ENCODE data around the gene S100A12. TPM values are rescaled to one million over a fixed set of nuclear protein-coding genes. Genes with fewer than 3 reads are reported as not detected.
"Not testable (repeated sequence)": the region's sequence is repeated elsewhere in the genome, so short reads cannot be mapped to it uniquely, and the experiment has no call there.

The S100A12 gene
- total and polyA plus RNA-seq, 2 donors (not counting 3 experiments of a cell fraction or from before 2014, with no cell fraction given): not detected

DNA sequence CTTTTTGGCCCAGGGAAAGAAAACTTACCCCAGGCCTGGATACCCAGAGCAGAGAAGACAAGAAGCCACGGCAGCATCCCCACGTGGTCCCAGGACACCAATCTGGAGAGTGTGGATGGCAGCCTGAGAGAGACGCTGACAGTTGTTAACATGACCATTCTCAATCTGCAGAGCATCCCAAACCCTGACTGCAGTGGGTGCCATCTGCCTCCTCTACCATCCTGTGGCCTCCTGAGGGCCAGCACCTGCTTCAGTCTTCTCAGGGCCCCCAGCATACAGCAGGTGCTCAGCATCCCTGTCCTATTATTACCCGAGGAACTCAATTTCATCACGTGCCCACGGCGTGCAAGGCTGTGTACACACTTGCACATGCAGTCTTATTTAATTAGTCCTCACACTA, 27.6 kb downstream of the S100A12 start:
- CTCF ChIA-PET: interaction anchor here (13.2 kb wide), 1 partner anchor 146 kb away, joined by 331 read pairs; no protein-coding TSS in a partner anchor

DNA sequence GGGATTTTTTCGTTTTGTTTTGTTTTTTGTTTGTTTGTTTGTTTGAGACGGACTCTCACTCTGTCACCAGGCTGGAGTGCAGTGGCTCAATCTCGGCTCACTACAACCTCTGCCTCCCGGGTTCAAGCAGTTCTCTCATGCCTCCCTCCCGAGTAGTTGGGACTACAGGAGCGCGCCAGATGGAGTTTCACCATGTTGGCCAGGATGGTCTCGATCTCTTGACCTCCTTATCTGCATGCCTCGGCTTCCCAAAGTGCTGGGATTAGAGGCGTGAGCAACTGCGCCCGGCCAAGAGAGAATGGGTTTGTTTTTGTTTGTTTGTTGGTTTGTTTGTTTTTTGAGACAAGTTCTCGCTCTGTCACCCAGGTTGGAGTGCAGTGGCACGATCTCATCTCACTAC, 28.4 kb downstream of the S100A12 start:
- H3K9me3 ChIP-seq (replicated peaks; ENCODE audit: control insufficient read depth, insufficient read depth, low read length); H3K36me3 ChIP-seq (ENCODE audit: control insufficient read depth in 2 of 2, extremely low read depth in 1 of 2, insufficient read depth in 2 of 2, low read length in 2 of 2); H3K9ac ChIP-seq (replicated peaks; ENCODE audit: extremely low read depth, insufficient read depth, low read length); dilution Hi-C loops (cut with MboI; ENCODE audit: extremely low pct_ligation_motif_present, low sequenced_read_pairs); H3K9me1 ChIP-seq (replicated peaks; ENCODE audit: control insufficient read depth, extremely low read depth, insufficient read depth, low read length); H2AFZ ChIP-seq (ENCODE audit: low read depth, low read length); H3K4me1 ChIP-seq (ENCODE audit: control insufficient read depth, extremely low read depth, insufficient read depth, low read length); H3K4me3 ChIP-seq (replicated peaks in 1 of 3; ENCODE audit: insufficient read depth in 1 of 3, low read depth in 1 of 3, low read length in 3 of 3); DNase-seq (ENCODE audit: low read depth, low spot score); H4K20me1 ChIP-seq (replicated peaks; ENCODE audit: control insufficient read depth, extremely low read depth, insufficient read depth, low read length); H3K27me3 ChIP-seq (ENCODE audit: control insufficient read depth in 2 of 2, insufficient read depth in 2 of 2, low read length in 2 of 2); H3K4me2 ChIP-seq (ENCODE audit: insufficient read depth, low read length); POLR2A ChIA-PET; BruUV-seq (replicated peaks); H3K79me2 ChIP-seq (ENCODE audit: control insufficient read depth, insufficient read depth, low read length); H3K27ac ChIP-seq (ENCODE audit: insufficient read depth, low read depth, low read length); FAIRE-seq; intact Hi-C loops (cut with micrococcal nuclease): not testable (repeated sequence)
- CTCF ChIA-PET: interaction anchor here (1.2 kb wide), 1 partner anchor 148 kb away, joined by 4 read pairs; no protein-coding TSS in a partner anchor

More for the DNA sequence above, 27.6 kb downstream of the S100A12 start:
- no peak overlapping the region for H3K4me3 ChIP-seq (replicated peaks in 1 of 3; ENCODE audit: insufficient read depth in 1 of 3, low read depth in 1 of 3, low read length in 3 of 3)
- POLR2A ChIA-PET: no interaction called here
- no peak overlapping the region for H3K9ac ChIP-seq (replicated peaks; ENCODE audit: extremely low read depth, insufficient read depth, low read length)
- DNase-seq (ENCODE audit: low read depth, low spot score): no peak
- FAIRE-seq: no peak
- H3K4me2 ChIP-seq (ENCODE audit: insufficient read depth, low read length): no peak overlapping the region
- H2AFZ ChIP-seq (ENCODE audit: low read depth, low read length): no peak overlapping the region
- TF ChIP-seq EZH2 (IDR thresholded peaks at IDR 0.05; ENCODE audit: borderline replicate concordance, low read depth, low read length, severe bottlenecking) (no peak), FOS (IDR thresholded peaks at IDR 0.05; ENCODE audit: borderline replicate concordance, insufficient read depth, low read length) (no peak), POLR2A (IDR thresholded peaks at IDR 0.05; ENCODE audit: low read depth, low read length) (no peak), GATA2 (IDR thresholded peaks at IDR 0.05; ENCODE audit: insufficient read depth, insufficient read length, low read depth, low read length) (no peak), POLR2AphosphoS5 (IDR thresholded peaks at IDR 0.05; ENCODE audit: insufficient read depth, low read depth, low read length) (no peak), MYC (IDR thresholded peaks at IDR 0.05; ENCODE audit: low read depth, low read length) (no peak), JUN (IDR thresholded peaks at IDR 0.05; ENCODE audit: borderline replicate concordance, insufficient read depth, insufficient read length, low read depth) (no peak)
- TF ChIP-seq, protein P1, sequence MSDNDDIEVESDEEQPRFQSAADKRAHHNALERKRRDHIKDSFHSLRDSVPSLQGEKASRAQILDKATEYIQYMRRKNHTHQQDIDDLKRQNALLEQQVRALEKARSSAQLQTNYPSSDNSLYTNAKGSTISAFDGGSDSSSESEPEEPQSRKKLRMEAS (IDR thresholded peaks at IDR 0.05; ENCODE audit: insufficient read depth, insufficient read length): no peak
- TF ChIP-seq, protein P2, sequence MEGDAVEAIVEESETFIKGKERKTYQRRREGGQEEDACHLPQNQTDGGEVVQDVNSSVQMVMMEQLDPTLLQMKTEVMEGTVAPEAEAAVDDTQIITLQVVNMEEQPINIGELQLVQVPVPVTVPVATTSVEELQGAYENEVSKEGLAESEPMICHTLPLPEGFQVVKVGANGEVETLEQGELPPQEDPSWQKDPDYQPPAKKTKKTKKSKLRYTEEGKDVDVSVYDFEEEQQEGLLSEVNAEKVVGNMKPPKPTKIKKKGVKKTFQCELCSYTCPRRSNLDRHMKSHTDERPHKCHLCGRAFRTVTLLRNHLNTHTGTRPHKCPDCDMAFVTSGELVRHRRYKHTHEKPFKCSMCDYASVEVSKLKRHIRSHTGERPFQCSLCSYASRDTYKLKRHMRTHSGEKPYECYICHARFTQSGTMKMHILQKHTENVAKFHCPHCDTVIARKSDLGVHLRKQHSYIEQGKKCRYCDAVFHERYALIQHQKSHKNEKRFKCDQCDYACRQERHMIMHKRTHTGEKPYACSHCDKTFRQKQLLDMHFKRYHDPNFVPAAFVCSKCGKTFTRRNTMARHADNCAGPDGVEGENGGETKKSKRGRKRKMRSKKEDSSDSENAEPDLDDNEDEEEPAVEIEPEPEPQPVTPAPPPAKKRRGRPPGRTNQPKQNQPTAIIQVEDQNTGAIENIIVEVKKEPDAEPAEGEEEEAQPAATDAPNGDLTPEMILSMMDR (IDR thresholded peaks at IDR 0.05; ENCODE audit: extremely low read depth in 1 of 2, insufficient read depth in 1 of 2, low read depth in 1 of 2, low read length in 2 of 2): no peak
- dilution Hi-C loops (cut with MboI; ENCODE audit: extremely low pct_ligation_motif_present, low sequenced_read_pairs) (no loop called here), intact Hi-C loops (cut with micrococcal nuclease) (no loop called here)
- peaks cover 2 to 3% of the 10 kb centered on the region in 2 experiments for H3K27me3 ChIP-seq (ENCODE audit: control insufficient read depth in 2 of 2, insufficient read depth in 2 of 2, low read length in 2 of 2)
- no peaks in the 10 kb centered on the region for H3K9me1 ChIP-seq (replicated peaks; ENCODE audit: control insufficient read depth, extremely low read depth, insufficient read depth, low read length)
- no peaks in the 10 kb centered on the region for H4K20me1 ChIP-seq (replicated peaks; ENCODE audit: control insufficient read depth, extremely low read depth, insufficient read depth, low read length)
- no peaks in the 10 kb centered on the region for H3K9me3 ChIP-seq (replicated peaks; ENCODE audit: control insufficient read depth, insufficient read depth, low read length)
- no peaks in the 10 kb centered on the region for H3K4me1 ChIP-seq (ENCODE audit: control insufficient read depth, extremely low read depth, insufficient read depth, low read length)
- H3K36me3 ChIP-seq (ENCODE audit: control insufficient read depth in 2 of 2, extremely low read depth in 1 of 2, insufficient read depth in 2 of 2, low read length in 2 of 2): no peaks in the 10 kb centered on the region
- H3K27ac ChIP-seq (ENCODE audit: insufficient read depth, low read depth, low read length): no peak overlapping the region
- no TSS peak for BruUV-seq (replicated peaks)
- H3K79me2 ChIP-seq (ENCODE audit: control insufficient read depth, insufficient read depth, low read length): no peaks in the 10 kb centered on the region
